ENCODE measurements around the gene IQCM.

- TF ChIP-seq CTCF (IDR thresholded peaks at IDR 0.05) (no peak), POLR2A (IDR thresholded peaks at IDR 0.05) (no peak)
Observed at GRCh38 chr4:149723065-149723464, 92.6 kb downstream of the IQCM start.
